GM12801 (cell line): Measurements from ENCODE around the gene PTGFRN.

Experiments
- CTCF ChIP-seq: IDR thresholded peaks from one replicate; pipeline ENCODE4 v1.5.1; 2011; ENCODE audit warnings: control low read depth; ENCODE audit not compliant: insufficient read length; ENCODE audit errors: extremely low read depth

The PTGFRN gene

GRCh38 chr1:117037802-117038201 lies 128.1 kb downstream of the PTGFRN start:
- TF ChIP-seq CTCF = no peak

- no peak for TF ChIP-seq CTCF
These were observed 128.5 kb downstream of the PTGFRN start for GRCh38 chr1:117038236-117038635.
